Smooth muscle cell (in vitro differentiated cells): ENCODE data around the gene ALMS1. TPM values are rescaled to one million over a fixed set of nuclear protein-coding genes. Genes with fewer than 3 reads are reported as not detected.
"Not testable (repeated sequence)": the region's sequence is repeated elsewhere in the genome, so short reads cannot be mapped to it uniquely, and the experiment has no call there.

Experiments
- DNase-seq: peaks from one replicate; lab custom pipeline; 2025; ENCODE audit not compliant: unreplicated experiment; lab: John Stamatoyannopoulos, UW
- H2AFZ ChIP-seq: fragments of 200-600 bp; sonication (generic); 2 replicates; pipeline ENCODE4 v1.6.0; 2016; ENCODE audit warnings: antibody characterized with exemption, low read depth, mild to moderate bottlenecking
- H3F3A ChIP-seq: fragments of 200-600 bp; sonication (generic); 2 replicates; pipeline ENCODE4 v1.6.0; 2017; ENCODE audit warnings: antibody characterized with exemption, low read depth
- H3K27ac ChIP-seq: fragments of 200-600 bp; sonication (generic); 2 replicates; pipeline ENCODE4 v1.5.1; 2016; ENCODE audit warnings: low read depth, mild to moderate bottlenecking
- H3K27me3 ChIP-seq: fragments of 200-600 bp; sonication (generic); 2 replicates; pipeline ENCODE4 v1.6.1; 2016; ENCODE audit warnings: low read depth, mild to moderate bottlenecking
- H3K36me3 ChIP-seq: fragments of 200-600 bp; sonication (generic); 2 replicates; pipeline ENCODE4 v1.5.1; 2016; ENCODE audit warnings: low read depth
- H3K4me1 ChIP-seq: fragments of 200-600 bp; sonication (generic); 2 replicates; pipeline ENCODE4 v1.5.1; 2016; ENCODE audit warnings: low read depth
- H3K4me2 ChIP-seq: fragments of 200-600 bp; sonication (generic); 2 replicates; pipeline ENCODE4 v1.6.0; 2016; ENCODE audit warnings: mild to moderate bottlenecking
- H3K4me3 ChIP-seq: fragments of 200-600 bp; sonication (generic); 2 replicates; pipeline ENCODE4 v1.5.1; 2016; ENCODE audit warnings: mild to moderate bottlenecking
- H3K79me2 ChIP-seq: fragments of 200-600 bp; sonication (generic); 2 replicates; pipeline ENCODE4 v1.6.0; 2016; ENCODE audit warnings: low read depth, mild to moderate bottlenecking
- H3K9ac ChIP-seq: fragments of 200-600 bp; sonication (generic); 2 replicates; pipeline ENCODE4 v1.6.0; 2016; ENCODE audit warnings: low read depth
- H3K9me3 ChIP-seq: fragments of 200-600 bp; sonication (generic); replicated peaks from 2 replicates; pipeline ENCODE4 v1.5.1; 2016; ENCODE audit warnings: low read depth
- H4K20me1 ChIP-seq: fragments of 200-600 bp; sonication (generic); 2 replicates; pipeline ENCODE4 v1.6.0; 2016; ENCODE audit warnings: low read depth
- CTCF ChIP-seq: fragments of 200-600 bp; sonication (generic); IDR thresholded peaks from 2 replicates; pipeline ENCODE4 v1.5.1; 2017; ENCODE audit warnings: borderline replicate concordance, mild to moderate bottlenecking, antibody characterized with exemption; ENCODE audit not compliant: insufficient read depth, poor library complexity, severe bottlenecking
- WGBS: methylation state at CpG from one replicate; pipeline ENCODE4 v1.1.7; 2016; ENCODE audit warnings: low lambda C conversion rate; 5-methylcytosine and 5-hydroxymethylcytosine counted together
- polyA plus RNA-seq: library from polyadenylated mRNA; unstranded; fragments of >200 nt; fragmentation: Nextera tagmentation; extraction: Ambion mirVana; gene quantifications from 2 replicates; pipeline ENCODE4 v1.2.1, GENCODE V29; 2016
- total RNA-seq: library from RNA; depleted of rRNA; stranded (reverse); fragments of >200 nt; gene quantifications from 2 replicates; pipeline ENCODE4 v1.2.3, GENCODE V29; 2014

Gene ALMS1
- total and polyA plus RNA-seq, 2 experiments from 2014 or later = 2.3 to 19.6 TPM

DNA sequence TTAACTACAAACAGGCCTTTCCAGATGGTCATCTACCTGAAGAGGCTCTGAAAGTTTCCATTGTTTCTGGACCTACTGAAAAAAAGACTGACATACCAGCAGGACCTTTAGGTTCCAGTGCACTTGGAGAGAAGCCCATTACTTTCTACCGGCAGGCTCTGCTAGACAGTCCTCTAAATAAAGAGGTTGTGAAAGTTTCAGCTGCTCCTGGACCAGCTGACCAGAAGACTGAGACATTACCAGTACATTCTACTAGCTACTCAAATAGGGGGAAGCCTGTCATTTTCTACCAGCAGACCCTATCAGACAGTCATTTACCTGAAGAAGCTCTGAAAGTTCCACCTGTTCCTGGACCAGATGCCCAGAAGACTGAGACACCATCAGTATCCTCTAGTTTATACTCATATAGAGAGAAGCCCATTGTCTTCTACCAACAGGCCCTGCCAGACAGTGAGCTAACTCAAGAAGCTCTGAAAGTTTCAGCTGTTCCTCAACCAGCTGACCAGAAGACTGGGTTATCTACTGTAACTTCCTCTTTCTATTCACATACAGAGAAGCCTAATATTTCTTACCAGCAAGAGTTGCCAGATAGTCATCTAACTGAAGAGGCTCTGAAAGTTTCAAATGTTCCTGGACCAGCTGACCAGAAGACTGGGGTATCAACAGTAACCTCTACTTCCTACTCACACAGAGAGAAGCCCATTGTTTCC lies 65.8 kb downstream of the ALMS1 start:
- Histone ChIP-seq H3K4me3 (no peak overlapping the region), H2AFZ (no peak overlapping the region), H3K36me3 (no peaks in the 10 kb centered on the region), H3K79me2 (no peaks in the 10 kb centered on the region), H3F3A (no peaks in the 10 kb centered on the region), H3K27ac (no peak overlapping the region), H4K20me1 (no peaks in the 10 kb centered on the region), H3K9ac (no peak overlapping the region), H3K4me2 (no peak overlapping the region), H3K9me3 (no peaks in the 10 kb centered on the region), H3K27me3 (no peaks in the 10 kb centered on the region), H3K4me1 (no peaks in the 10 kb centered on the region)
- 100% methylated on average over 1 of the region's 1 CpG for whole genome bisulfite sequencing
- DNase-seq = no peak
- TF ChIP-seq CTCF = no peak

GRCh38 chr2:73457982-73458381 lies 72.3 kb downstream of the ALMS1 start:
- no peak for DNase-seq
- Histone ChIP-seq H3K79me2 (no peaks in the 10 kb centered on the region), H3K27me3 (no peaks in the 10 kb centered on the region), H3F3A (no peaks in the 10 kb centered on the region), H3K9ac (no peak overlapping the region), H3K27ac (no peak overlapping the region), H3K4me2 (no peak overlapping the region), H3K4me1 (no peaks in the 10 kb centered on the region), H3K36me3 (peaks cover 13% of the 10 kb centered on the region), H4K20me1 (no peaks in the 10 kb centered on the region), H3K4me3 (no peak overlapping the region), H3K9me3 (no peaks in the 10 kb centered on the region), H2AFZ (no peak overlapping the region)
- 100% methylated on average over 3 of the region's 3 CpGs for WGBS
- no peak for TF ChIP-seq CTCF

DNA sequence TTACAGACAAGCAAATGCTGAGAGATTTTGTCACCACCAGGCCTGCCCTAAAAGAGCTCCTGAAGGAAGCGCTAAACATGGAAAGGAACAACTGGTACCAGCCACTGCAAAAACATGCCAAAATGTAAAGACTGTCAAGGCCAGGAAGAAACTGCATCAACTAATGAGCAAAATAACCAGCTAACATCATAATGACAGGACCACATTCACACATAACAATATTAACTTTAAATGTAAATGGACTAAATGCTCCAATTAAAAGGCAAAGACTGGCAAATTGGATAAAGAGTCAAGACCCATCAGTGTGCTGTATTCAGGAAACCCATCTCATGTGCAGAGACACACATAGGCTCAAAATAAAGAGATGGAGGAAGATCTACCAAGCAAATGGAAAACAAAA lies 76.8 kb downstream of the ALMS1 start:
- DNase-seq, H3K4me3 ChIP-seq, H3K4me2 ChIP-seq, H3K79me2 ChIP-seq, H2AFZ ChIP-seq, H3K27me3 ChIP-seq, H3F3A ChIP-seq, H4K20me1 ChIP-seq, H3K27ac ChIP-seq, H3K9me3 ChIP-seq, H3K9ac ChIP-seq, H3K4me1 ChIP-seq: not testable (repeated sequence)
- 92% methylated on average over 1 of the region's 1 CpG for WGBS
- peaks cover 13% of the 10 kb centered on the region for H3K36me3 ChIP-seq

GRCh38 chr2:73468376-73468775 lies 82.7 kb downstream of the ALMS1 start:
- no peaks in the 10 kb centered on the region for H3K36me3 ChIP-seq
- H3K9me3 ChIP-seq = no peaks in the 10 kb centered on the region
- H3F3A ChIP-seq = no peaks in the 10 kb centered on the region
- H4K20me1 ChIP-seq = no peaks in the 10 kb centered on the region
- no peak overlapping the region for H3K4me3 ChIP-seq
- no peaks in the 10 kb centered on the region for H3K4me1 ChIP-seq
- H3K27me3 ChIP-seq = no peaks in the 10 kb centered on the region
- H2AFZ ChIP-seq = no peak overlapping the region
- H3K4me2 ChIP-seq = no peak overlapping the region
- no peaks in the 10 kb centered on the region for H3K79me2 ChIP-seq
- WGBS = 94% methylated on average over 1 of the region's 1 CpG
- TF ChIP-seq CTCF = no peak
- H3K27ac ChIP-seq = no peak overlapping the region
- H3K9ac ChIP-seq = no peak overlapping the region
- no peak for DNase-seq

DNA sequence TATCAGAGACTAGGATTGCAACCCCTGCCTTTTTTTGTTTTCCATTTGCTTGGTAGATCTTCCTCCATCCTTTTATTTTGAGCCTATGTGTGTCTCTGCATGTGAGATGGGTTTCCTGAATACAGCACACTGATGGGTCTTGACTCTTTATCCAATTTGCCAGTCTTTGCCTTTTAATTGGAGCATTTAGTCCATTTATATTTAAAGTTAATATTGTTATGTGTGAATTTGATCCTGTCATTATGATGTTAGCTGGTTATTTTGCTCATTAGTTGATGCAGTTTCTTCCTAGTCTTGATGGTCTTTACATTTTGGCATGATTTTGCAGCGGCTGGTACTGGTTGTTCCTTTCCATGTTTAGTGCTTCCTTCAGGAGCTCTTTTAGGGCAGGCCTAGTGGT lies 98.2 kb downstream of the ALMS1 start:
- not testable (repeated sequence) for H3K4me3 ChIP-seq, H3K27me3 ChIP-seq, H2AFZ ChIP-seq, H3K9me3 ChIP-seq, H4K20me1 ChIP-seq, DNase-seq, H3K4me1 ChIP-seq, H3K36me3 ChIP-seq, H3K79me2 ChIP-seq, H3K4me2 ChIP-seq, H3K9ac ChIP-seq, H3F3A ChIP-seq, H3K27ac ChIP-seq
- 83% methylated on average over 1 of the region's 1 CpG for WGBS
